GM18508 (cell line): ENCODE measurements around the gene CDKN2C.
"Not testable (repeated sequence)": the region's sequence is repeated elsewhere in the genome, so short reads cannot be mapped to it uniquely, and the experiment has no call there.

Experiments
- ATAC-seq: cut with Tn5 transposase; IDR thresholded peaks from one replicate; pipeline ENCODE4 v1.9.1; 2021; ENCODE audit warnings: moderate number of reproducible peaks; ENCODE audit not compliant: insufficient read depth, unreplicated experiment

Gene CDKN2C

GRCh38 chr1:50969611-50970508 is at the start of gene CDKN2C:
TSS of gene CDKN2C (plus strand) at chr1:50970245. CDS start at chr1:50970369, 124 bp downstream.
- ATAC-seq, result no peak

- ATAC-seq, result no peak
These were observed 49.6 kb upstream of the CDKN2C start for GRCh38 chr1:50920409-50920808.

GRCh38 chr1:50921029-50921428 is 49.0 kb upstream of the CDKN2C start:
- no peak for ATAC-seq

GRCh38 chr1:50923564-50923963 is 46.5 kb upstream of the CDKN2C start:
- ATAC-seq, result no peak

- no peak for ATAC-seq
These were observed 40.6 kb upstream of the CDKN2C start for GRCh38 chr1:50929376-50929958.

- peak; percentile 49 for ATAC-seq
These were observed 39.9 kb upstream of the CDKN2C start for GRCh38 chr1:50930193-50930592.

GRCh38 chr1:50930965-50931737 is 38.9 kb upstream of the CDKN2C start:
- no peak for ATAC-seq

- ATAC-seq, result not testable (repeated sequence)
These were observed 38.0 kb upstream of the CDKN2C start for GRCh38 chr1:50932043-50932442.

- ATAC-seq, result not testable (repeated sequence)
These were observed 36.3 kb upstream of the CDKN2C start for GRCh38 chr1:50933770-50934169.

GRCh38 chr1:50934838-50935237 is 35.2 kb upstream of the CDKN2C start:
- no peak for ATAC-seq

- not testable (repeated sequence) for ATAC-seq
These were observed 34.8 kb upstream of the CDKN2C start for GRCh38 chr1:50935276-50935675.

GRCh38 chr1:50936321-50936720 is 33.7 kb upstream of the CDKN2C start:
- no peak for ATAC-seq

GRCh38 chr1:50940291-50940690 is 29.8 kb upstream of the CDKN2C start:
- no peak for ATAC-seq

- ATAC-seq, result no peak
These were observed 27.7 kb upstream of the CDKN2C start for GRCh38 chr1:50942334-50942733.

GRCh38 chr1:50949286-50949982 is 20.6 kb upstream of the CDKN2C start:
- no peak for ATAC-seq

- ATAC-seq, result no peak
These were observed 19.6 kb upstream of the CDKN2C start for GRCh38 chr1:50950396-50950795.

- not testable (repeated sequence) for ATAC-seq
These were observed 17.5 kb upstream of the CDKN2C start for GRCh38 chr1:50952566-50952965.

- no peak for ATAC-seq
These were observed 14.9 kb upstream of the CDKN2C start for GRCh38 chr1:50955116-50955515.

GRCh38 chr1:50959303-50959912 is 10.6 kb upstream of the CDKN2C start:
- ATAC-seq, result peak; percentile 10
